Fibroblast of lung (primary cell): ENCODE data around the gene LAYN. TPM values are rescaled to one million over a fixed set of nuclear protein-coding genes. Genes with fewer than 3 reads are reported as not detected.

Experiments used
- DNase-seq, 2 donors: peaks; one replicate each; pipeline versions ENCODE4 v3.0.0 to v3.0.0-alpha.2; 2010; ENCODE audit warnings: low read depth in 2 of 2
- H2AFZ ChIP-seq: 2 replicates; pipeline ENCODE4 v1.5.1; 2012; ENCODE audit warnings: low read length, control low read depth, inconsistent platforms
- H3K27ac ChIP-seq: 2 replicates; pipeline ENCODE4 v1.5.1; 2011; ENCODE audit warnings: low read length, control low read depth; ENCODE audit not compliant: insufficient read depth
- H3K27me3 ChIP-seq: 2 replicates; pipeline ENCODE4 v1.5.1; 2011; ENCODE audit warnings: mild to moderate bottlenecking, low read length; ENCODE audit not compliant: control insufficient read depth, insufficient read depth
- H3K36me3 ChIP-seq: 2 replicates; pipeline ENCODE4 v1.5.1; 2011; ENCODE audit warnings: low read length; ENCODE audit not compliant: control insufficient read depth, insufficient read depth
- H3K4me1 ChIP-seq: 2 replicates; pipeline ENCODE4 v1.5.1; 2011; ENCODE audit warnings: low read length; ENCODE audit not compliant: control insufficient read depth, insufficient read depth; ENCODE audit errors: extremely low read depth
- H3K4me2 ChIP-seq: 2 replicates; pipeline ENCODE4 v1.5.1; 2011; ENCODE audit warnings: low read length, control low read depth; ENCODE audit not compliant: insufficient read depth; ENCODE audit errors: extremely low read depth
- H3K4me3 ChIP-seq, 4 experiments: fragments of 200-600 bp in 1 of 4; sonication (generic) in 1 of 4; replicated peaks in 1 of 4; 2 replicates each; pipeline ENCODE4 v1.5.1; 2011 to 2016; ENCODE audit warnings: low read length in 4 of 4, low read depth in 3 of 4, mild to moderate bottlenecking in 3 of 4, control low read depth in 2 of 4, inconsistent platforms in 1 of 4, mixed read lengths in 1 of 4; ENCODE audit not compliant: insufficient read depth in 1 of 4; ENCODE audit errors: control extremely low read depth in 1 of 4
- H3K79me2 ChIP-seq: 2 replicates; pipeline ENCODE4 v1.5.1; 2012; ENCODE audit warnings: mild to moderate bottlenecking, low read length, inconsistent platforms; ENCODE audit not compliant: control insufficient read depth, insufficient read depth
- H3K9ac ChIP-seq: 2 replicates; pipeline ENCODE4 v1.5.1; 2011; ENCODE audit warnings: mild to moderate bottlenecking, low read length, control low read depth; ENCODE audit not compliant: insufficient read depth
- H3K9me3 ChIP-seq: 2 replicates; pipeline ENCODE4 v1.5.1; 2012; ENCODE audit warnings: low read depth, low read length; ENCODE audit not compliant: control insufficient read depth, insufficient read depth
- H4K20me1 ChIP-seq: 2 replicates; pipeline ENCODE4 v1.5.1; 2011; ENCODE audit warnings: low read length; ENCODE audit not compliant: control insufficient read depth, insufficient read depth; ENCODE audit errors: extremely low read depth
- EZH2 ChIP-seq: IDR thresholded peaks from 2 replicates; pipeline ENCODE4 v1.5.1; 2012; ENCODE audit warnings: low read length, control low read depth, mild to moderate bottlenecking; ENCODE audit errors: missing control alignments
- polyA plus RNA-seq, 2 donors: library from polyadenylated mRNA; depleted of rRNA in 1 of 2; stranded (reverse) in 1 of 2; unstranded in 1 of 2; fragments of >200 nt; gene quantifications; 2 replicates each; pipeline ENCODE4 v1.2.1, GENCODE V29; 2011 to 2012; ENCODE audit warnings: missing spikeins in 1 of 2
- total RNA-seq: library from RNA; depleted of rRNA; stranded (reverse); fragments of >200 nt; gene quantifications from 2 replicates; pipeline ENCODE4 v1.2.1, GENCODE V29; 2014
- TF ChIP-seq, protein P1 (sequence below), 2 donors: IDR thresholded peaks in 1 of 2; conservative IDR thresholded peaks in 1 of 2; 1 replicate in 1 of 2; 2 replicates in 1 of 2; pipeline ENCODE4 v1.5.1; 2011 to 2012; ENCODE audit warnings: low read length in 2 of 2, control low read depth in 1 of 2, inconsistent platforms in 1 of 2, low read depth in 1 of 2, mild to moderate bottlenecking in 1 of 2

The LAYN gene
- total and polyA plus RNA-seq, 2 donors (not counting 1 experiment from before 2014, with no cell fraction given) = 117 to 140 TPM

DNA sequence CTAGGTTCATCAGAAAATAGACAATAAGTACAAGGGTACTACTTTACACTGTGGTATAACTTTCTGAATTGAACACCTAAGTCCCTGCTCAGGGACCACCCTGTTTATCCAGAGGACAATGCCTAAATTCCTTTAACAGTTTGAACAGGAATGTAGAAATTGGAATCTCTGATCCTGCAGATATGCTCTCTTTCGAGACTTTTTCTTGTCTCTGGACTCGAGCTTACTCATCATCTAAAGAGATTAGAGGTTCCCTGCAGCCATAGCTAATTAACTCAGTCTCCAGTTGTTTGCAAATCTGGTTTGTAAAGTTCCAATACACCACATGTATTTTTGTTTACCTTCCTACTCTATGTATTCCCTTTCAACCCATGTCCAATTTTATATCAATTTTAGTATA is 24.9 kb upstream of the LAYN start:
- Histone ChIP-seq H3K9ac (no peak overlapping the region), H3K36me3 (no peaks in the 10 kb centered on the region), H2AFZ (no peak overlapping the region), H3K27ac (no peak overlapping the region), H3K4me3 (no peak overlapping the region), H4K20me1 (no peaks in the 10 kb centered on the region), H3K4me1 (no peaks in the 10 kb centered on the region), H3K79me2 (no peaks in the 10 kb centered on the region), H3K9me3 (no peaks in the 10 kb centered on the region), H3K27me3 (no peaks in the 10 kb centered on the region), H3K4me2 (no peak overlapping the region)
- no peak for DNase-seq
- TF ChIP-seq, protein P1, sequence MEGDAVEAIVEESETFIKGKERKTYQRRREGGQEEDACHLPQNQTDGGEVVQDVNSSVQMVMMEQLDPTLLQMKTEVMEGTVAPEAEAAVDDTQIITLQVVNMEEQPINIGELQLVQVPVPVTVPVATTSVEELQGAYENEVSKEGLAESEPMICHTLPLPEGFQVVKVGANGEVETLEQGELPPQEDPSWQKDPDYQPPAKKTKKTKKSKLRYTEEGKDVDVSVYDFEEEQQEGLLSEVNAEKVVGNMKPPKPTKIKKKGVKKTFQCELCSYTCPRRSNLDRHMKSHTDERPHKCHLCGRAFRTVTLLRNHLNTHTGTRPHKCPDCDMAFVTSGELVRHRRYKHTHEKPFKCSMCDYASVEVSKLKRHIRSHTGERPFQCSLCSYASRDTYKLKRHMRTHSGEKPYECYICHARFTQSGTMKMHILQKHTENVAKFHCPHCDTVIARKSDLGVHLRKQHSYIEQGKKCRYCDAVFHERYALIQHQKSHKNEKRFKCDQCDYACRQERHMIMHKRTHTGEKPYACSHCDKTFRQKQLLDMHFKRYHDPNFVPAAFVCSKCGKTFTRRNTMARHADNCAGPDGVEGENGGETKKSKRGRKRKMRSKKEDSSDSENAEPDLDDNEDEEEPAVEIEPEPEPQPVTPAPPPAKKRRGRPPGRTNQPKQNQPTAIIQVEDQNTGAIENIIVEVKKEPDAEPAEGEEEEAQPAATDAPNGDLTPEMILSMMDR (conservative IDR thresholded peaks at IDR 0.05 in 1 of 2, IDR thresholded peaks at IDR 0.05 in 1 of 2; ENCODE audit: low read depth in 1 of 2, low read length in 2 of 2) = no peak
- TF ChIP-seq EZH2 = no peak

DNA sequence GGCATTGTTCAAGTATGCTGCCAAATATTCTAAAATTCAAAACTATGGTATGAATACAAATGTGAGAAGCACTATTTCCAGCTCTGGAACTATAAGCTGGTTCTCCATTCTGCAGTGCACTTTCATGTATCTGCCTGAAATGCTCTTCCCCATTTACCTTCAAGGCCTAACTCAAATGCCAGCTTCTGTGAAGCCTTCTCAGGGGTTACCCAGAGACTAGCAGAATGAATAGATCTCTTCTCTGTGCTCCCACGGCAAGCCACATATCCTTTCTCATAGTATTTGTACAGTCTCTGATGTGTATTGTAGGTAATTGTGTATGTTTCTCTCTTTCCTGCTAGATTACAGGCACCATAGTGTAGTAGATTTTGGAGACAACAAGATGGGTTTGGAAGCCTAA is 21.9 kb upstream of the LAYN start:
- H3K4me1 ChIP-seq = no peaks in the 10 kb centered on the region
- H3K27me3 ChIP-seq = no peaks in the 10 kb centered on the region
- H2AFZ ChIP-seq = peak overlapping the region; percentile 7
- TF ChIP-seq EZH2 = no peak
- TF ChIP-seq, protein P1 (conservative IDR thresholded peaks at IDR 0.05 in 1 of 2, IDR thresholded peaks at IDR 0.05 in 1 of 2; ENCODE audit: low read depth in 1 of 2, low read length in 2 of 2) = no peak
- H3K9me3 ChIP-seq = no peaks in the 10 kb centered on the region
- no peaks in the 10 kb centered on the region for H4K20me1 ChIP-seq
- H3K79me2 ChIP-seq = no peaks in the 10 kb centered on the region
- no peak overlapping the region for H3K27ac ChIP-seq
- H3K9ac ChIP-seq = no peak overlapping the region
- no peaks in the 10 kb centered on the region for H3K36me3 ChIP-seq
- H3K4me2 ChIP-seq = no peak overlapping the region
- DNase-seq = no peak
- H3K4me3 ChIP-seq = no peak overlapping the region

DNA sequence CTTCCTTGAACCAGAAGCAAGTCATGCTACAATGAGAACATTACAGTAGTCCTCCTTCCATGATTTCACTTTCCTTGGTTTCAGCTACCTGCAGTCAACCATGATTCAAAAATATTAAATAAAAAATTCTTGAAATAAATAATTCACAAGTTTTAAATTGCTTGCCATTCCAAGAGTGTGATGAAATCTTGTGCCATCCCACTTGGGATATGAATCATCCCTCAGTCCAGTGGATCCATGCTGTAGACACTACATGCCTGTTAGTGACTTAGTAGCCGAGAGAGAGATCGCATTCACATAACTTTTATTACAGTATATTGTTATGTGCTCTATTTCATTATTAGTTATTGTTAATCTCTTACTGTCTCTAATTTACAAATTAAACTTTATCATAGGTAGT is 20.0 kb upstream of the LAYN start:
- TF ChIP-seq, protein P1 (conservative IDR thresholded peaks at IDR 0.05 in 1 of 2, IDR thresholded peaks at IDR 0.05 in 1 of 2; ENCODE audit: low read depth in 1 of 2, low read length in 2 of 2) = no peak
- no peak for TF ChIP-seq EZH2
- Histone ChIP-seq H4K20me1 (no peaks in the 10 kb centered on the region), H3K4me1 (peaks cover 2% of the 10 kb centered on the region), H3K27me3 (no peaks in the 10 kb centered on the region), H3K9ac (no peak overlapping the region), H3K9me3 (no peaks in the 10 kb centered on the region), H3K4me3 (no peak overlapping the region), H3K27ac (no peak overlapping the region), H3K36me3 (no peaks in the 10 kb centered on the region), H3K79me2 (no peaks in the 10 kb centered on the region), H3K4me2 (no peak overlapping the region), H2AFZ (no peak overlapping the region)
- peak; percentile 57 to 75 for DNase-seq
